Activated gamma-delta T cell treated with anti-CD3 and anti-CD28 coated beads, Interleukin-2, amount 50 U/mL, for 16 hours (primary cell): ENCODE results near the gene RAP2B.
"Not testable (repeated sequence)": the region's sequence is repeated elsewhere in the genome, so short reads cannot be mapped to it uniquely, and the experiment has no call there.

Experiments used
- DNase-seq: peaks from one replicate; pipeline ENCODE4 v3.0.0-alpha.2; 2020; ENCODE audit warnings: low read depth

RAP2B gene

DNA sequence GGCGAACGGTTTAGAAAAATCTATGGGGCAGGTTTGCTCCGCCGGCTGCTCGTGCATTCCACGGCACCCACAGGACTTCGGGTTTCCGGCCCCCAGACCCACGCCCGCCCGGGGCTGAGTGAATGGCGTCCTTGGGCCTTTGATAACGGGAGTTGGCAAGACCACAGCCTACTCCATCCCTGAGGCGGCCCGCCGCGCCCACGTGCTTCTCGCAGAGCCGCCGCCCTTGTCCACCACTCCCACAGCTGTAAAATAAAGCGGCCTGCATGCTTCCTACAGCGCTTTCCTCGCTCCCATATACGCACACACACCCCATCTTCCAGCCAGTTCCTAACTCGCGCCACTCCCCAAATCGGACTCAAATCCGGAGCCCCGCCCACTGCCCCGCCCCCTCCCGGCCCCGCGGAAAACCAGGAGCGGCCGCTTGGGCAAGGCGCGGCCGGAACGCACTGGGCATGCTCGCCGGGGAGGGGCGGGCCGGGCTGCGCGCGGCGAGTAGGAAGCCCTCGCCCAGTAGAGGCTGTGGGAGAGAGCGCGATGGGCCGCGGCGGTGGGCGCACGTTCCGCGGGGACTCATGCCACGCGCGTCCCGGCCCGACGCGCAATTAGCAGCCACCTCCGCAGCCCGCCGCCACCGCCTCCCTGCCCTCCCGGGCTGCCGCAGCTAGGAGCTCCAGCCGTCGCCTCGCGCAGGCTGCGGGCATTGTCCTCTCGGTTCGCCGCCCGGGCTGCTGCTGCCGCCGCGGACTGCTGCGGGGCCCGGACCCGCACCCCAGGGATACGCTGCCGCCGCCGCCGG lies at the start of gene RAP2B:
RAP2B (plus strand) TSS at position 513 of the 799 bp plus-strand sequence. CDS start 468 bp downstream, outside the sequence.
- peak; percentile 93 for DNase-seq

DNA sequence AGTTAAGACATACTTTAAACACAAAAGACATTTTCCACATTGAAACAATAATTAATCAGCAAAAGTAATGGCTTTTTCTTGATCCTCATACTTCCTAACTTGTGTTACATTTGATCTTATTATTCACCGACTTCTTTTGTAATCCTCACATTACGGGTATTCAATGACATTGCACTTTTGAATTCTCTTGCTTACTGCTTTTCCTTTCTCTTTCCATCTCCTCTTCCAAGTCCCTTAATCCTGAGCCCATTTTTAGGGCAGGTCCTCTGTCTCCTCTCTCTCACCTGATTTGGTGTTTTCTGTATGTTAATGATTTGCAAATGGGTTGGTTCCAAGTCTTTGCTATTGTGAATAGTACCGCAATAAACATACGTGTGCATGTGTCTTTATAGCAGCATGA lies 48.5 kb upstream of the RAP2B start:
- no peak for DNase-seq

GRCh38 chr3:153114270-153114669 lies 47.8 kb upstream of the RAP2B start:
- not testable (repeated sequence) for DNase-seq

- no peak for DNase-seq
Observed at GRCh38 chr3:153115326-153115725, 46.7 kb upstream of the RAP2B start.

- DNase-seq: no peak
Observed at GRCh38 chr3:153127788-153128187, 34.2 kb upstream of the RAP2B start.

- no peak for DNase-seq
Observed at GRCh38 chr3:153129426-153129825, 32.6 kb upstream of the RAP2B start.

DNA sequence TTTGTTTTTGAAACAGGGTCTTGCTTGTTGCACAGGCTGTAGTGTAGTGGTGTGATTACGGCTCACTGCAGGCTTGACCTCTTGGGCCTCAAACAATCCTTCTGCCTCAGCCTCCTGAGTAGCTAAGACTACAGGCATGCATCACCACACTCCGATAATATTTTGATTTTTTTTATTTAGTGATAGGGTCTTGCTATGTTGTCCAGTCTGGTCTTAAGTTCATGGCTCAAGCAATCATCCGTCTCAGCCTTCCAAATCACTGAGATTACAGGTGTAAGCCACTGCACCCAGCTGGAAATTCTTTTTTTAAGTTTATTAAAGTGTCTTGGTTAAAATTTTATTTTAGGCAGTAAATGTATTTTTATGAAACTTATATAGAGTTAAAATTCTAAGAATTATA lies 32.2 kb upstream of the RAP2B start:
- DNase-seq: no peak

DNA sequence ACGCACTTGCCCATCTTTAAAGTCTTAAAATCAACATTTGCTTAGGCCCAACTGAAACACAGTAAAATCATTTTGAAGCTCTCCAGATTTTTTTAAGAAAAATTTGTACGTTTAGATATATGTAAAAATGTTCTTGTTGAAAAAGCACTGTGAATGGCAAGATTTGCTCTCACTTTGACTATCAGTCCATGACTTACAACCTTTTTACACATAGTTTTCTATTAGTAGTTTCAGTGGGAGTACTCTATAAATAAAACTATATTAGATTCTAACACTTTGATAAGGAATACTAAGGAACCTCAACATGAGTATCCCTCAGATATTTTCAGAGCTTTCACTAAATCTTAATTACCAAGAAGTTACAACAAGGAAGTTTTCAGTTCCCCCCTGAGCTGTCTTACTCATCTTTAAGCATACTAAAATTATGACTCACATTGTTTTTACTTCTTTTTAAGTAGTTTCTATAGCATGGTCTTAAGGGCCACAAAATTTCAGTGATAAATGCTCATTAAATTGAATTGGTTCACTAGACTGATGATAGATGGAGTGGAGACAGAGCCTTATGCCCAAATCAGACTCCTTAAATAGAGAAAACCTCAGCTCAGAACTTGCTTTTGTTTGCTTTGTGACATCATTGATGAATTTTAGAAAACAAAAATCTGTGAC lies 31.6 kb upstream of the RAP2B start:
- DNase-seq: no peak

DNA sequence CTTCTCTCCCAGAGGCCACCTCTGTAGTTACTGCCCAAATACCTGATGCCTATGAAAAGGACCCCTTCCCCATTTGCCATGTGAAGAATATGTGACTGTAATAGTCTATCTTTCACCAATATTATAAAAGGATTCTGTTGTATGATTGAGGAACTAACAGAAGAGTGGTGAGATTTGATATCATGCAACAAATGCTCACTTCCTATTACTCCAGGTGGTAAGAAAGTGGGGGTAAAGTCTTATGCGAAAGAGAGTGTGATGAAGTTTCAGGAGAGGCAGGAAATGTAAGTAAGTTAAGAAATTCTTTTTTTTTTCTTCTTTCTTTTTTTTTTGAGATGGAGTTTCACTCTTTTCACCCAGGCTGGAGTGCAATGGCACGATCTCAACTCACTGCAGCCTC lies 24.4 kb upstream of the RAP2B start:
- no peak for DNase-seq

DNA sequence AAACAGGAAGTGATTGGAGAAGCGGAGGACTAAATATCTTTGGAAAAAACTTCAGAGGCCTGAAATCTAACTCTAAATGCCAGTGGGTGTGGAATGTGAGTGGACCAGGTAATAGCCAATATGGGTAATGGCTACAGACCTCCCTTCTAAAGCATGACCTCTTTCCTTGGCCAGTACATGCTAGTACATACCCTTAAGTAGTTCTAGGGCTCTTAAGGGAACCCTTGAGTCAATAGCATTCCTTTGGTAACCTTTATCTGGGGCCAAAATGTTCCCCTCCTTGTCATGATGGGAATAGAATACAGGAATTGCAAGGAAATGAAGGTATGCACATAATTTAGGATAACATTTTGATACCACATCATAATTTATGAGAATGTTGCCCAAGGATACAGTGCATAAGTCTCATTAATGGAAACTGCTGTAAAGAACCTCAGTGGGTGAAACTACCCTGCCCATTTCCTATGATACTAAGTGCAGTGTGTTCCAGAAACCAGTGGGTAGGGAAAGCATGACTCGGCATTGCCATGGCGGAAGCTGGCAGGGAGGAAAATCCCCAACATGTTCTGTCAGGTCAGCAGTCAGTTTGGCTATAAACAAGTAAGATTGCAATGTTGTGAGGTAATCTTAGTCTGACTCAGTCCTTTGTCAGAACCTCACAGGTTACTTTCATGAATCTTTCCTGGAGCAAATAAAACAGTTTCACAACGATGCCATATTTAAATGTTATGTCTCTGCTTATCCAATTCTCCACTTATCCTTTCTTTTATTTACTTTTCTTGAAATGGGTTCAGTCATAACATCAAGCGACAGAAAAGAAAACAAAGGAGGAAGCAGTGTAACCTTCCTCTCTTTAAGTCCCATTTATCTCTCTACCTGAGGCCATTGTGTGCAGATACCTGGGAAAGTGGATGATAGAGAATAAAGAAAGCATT lies 23.5 kb upstream of the RAP2B start:
- no peak for DNase-seq

GRCh38 chr3:153142961-153143360 lies 19.1 kb upstream of the RAP2B start:
- DNase-seq: no peak

GRCh38 chr3:153144071-153144470 lies 18.0 kb upstream of the RAP2B start:
- no peak for DNase-seq

- no peak for DNase-seq
Observed at GRCh38 chr3:153144779-153145178, 17.2 kb upstream of the RAP2B start.

- DNase-seq: no peak
Observed at GRCh38 chr3:153145454-153145853, 16.6 kb upstream of the RAP2B start.

DNA sequence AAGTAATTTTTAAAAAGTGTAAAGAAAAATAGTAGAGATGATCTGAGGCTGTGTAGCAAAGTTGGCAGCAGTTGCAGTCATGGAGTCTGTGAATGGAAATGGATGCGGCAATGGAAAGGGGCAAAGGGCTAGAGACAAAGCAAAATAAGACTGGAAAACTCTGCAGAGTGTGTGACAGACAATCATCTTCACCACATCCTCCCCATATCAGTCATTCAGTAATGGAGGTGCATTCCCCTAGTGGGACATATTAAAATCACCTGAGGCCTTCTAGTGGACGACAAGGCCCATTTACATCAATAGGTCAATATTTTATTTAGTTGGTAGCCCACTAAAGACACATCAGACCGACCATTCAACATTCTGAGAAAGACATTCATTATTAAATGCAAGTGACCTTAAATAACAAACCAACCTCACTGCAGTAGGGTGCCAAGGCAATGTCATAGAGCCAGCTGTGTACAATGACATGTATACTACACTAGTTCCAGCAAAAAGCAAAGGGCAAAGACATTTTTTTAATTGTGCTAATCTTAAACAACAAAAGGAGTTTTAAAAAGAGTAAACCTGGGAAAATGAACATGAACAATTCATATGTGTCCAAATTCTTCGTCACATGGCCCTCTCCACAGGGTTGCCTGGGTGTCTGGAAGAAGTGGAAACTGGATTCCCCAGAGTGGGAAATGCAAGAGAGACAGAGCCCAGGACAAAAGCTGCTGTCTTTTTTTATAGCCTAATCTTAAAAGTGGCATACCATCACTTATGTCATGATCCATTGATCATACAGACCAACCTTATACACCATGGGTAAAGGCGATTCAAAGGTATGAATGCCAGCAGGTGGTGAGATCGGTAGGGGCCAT lies 15.6 kb upstream of the RAP2B start:
- no peak for DNase-seq

- DNase-seq: no peak
Observed at GRCh38 chr3:153150991-153151390, 11.0 kb upstream of the RAP2B start.

GRCh38 chr3:153155786-153156185 lies 6.2 kb upstream of the RAP2B start:
- not testable (repeated sequence) for DNase-seq

- DNase-seq: no peak
Observed at GRCh38 chr3:153158189-153158588, 3.8 kb upstream of the RAP2B start.

DNA sequence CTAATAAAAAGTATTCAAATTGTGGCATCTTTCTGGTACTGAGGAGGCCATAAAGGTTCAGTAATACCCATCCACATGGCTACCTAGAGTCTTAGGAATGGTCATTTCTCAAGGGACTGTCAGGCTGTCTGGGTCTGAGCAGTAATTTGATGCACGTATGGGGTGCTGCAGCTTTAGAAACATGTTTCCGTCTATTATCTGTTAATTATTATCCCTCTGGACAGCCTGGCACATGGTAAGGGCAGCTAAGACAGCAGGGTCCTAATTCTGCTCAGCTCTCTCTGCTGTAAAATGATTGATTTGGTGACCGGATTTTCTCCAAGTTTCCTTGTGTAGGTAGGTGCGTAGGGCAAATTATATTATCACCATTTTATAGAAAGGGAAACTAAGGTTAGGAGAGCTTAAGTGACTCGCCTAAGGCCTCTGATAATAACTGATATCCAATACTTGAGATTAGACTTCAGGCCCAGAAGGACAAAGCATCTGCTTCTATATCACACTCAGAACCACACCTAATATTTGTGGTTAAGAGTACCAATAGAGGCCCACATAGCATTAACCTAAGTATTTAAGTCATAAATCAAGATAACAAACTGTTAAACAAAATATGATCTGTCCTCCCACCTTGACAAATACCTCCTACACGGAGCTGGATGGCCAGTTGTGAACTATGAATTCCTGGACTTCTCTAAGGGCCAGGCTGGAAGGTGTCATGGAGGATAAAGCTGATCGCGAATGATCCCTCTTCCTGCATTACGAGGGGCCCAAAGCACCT lies 2.9 kb upstream of the RAP2B start:
- DNase-seq: no peak

- no peak for DNase-seq
Observed at GRCh38 chr3:153159771-153160397, 2.1 kb upstream of the RAP2B start.
